Mammary epithelial cell (primary cell): ENCODE measurements around the gene PPBP.

Experiments
- CTCF ChIP-seq, 2 donors: IDR thresholded peaks in 1 of 2; conservative IDR thresholded peaks in 1 of 2; 2 replicates each; pipeline ENCODE4 v1.5.1; 2011 to 2012; ENCODE audit warnings: inconsistent platforms in 2 of 2, low read length in 2 of 2, mild to moderate bottlenecking in 2 of 2, control low read depth in 1 of 2, low read depth in 1 of 2; ENCODE audit not compliant: insufficient read depth in 1 of 2; ENCODE audit errors: extremely low read depth in 1 of 2
- EZH2 ChIP-seq: IDR thresholded peaks from 2 replicates; pipeline ENCODE4 v1.6.1; 2012; ENCODE audit warnings: low read length, inconsistent platforms, borderline replicate concordance

- TF ChIP-seq CTCF (conservative IDR thresholded peaks at IDR 0.05 in 1 of 2, IDR thresholded peaks at IDR 0.05 in 1 of 2; ENCODE audit: extremely low read depth in 1 of 2, insufficient read depth in 1 of 2, low read depth in 1 of 2, low read length in 2 of 2) (no peak), EZH2 (no peak)
Observed at GRCh38 chr4:74005528-74005927, 17.5 kb upstream of the PPBP start.
